Thoracic aorta (tissue), 2 donors: ENCODE data around the gene DDAH1. TPM values are rescaled to one million over a fixed set of nuclear protein-coding genes. Genes with fewer than 3 reads are reported as not detected.
A peak's percentile ranks its signal among the peaks of the same experiment; 100 is the strongest.
"Not testable (repeated sequence)": the region's sequence is repeated elsewhere in the genome, so short reads cannot be mapped to it uniquely, and the experiment has no call there.

Experiments
- ATAC-seq: fragments of 150-250 bp; one replicate; pipeline ENCODE4 v1.8.0; 2017; ENCODE audit warnings: low read depth; ENCODE audit not compliant: insufficient number of reproducible peaks, low FRiP score
- DNase-seq: peaks from one replicate; pipeline ENCODE4 v3.0.0-alpha.2; 2020; ENCODE audit warnings: low spot score
- H3K27ac ChIP-seq, 2 donors: fragments of 200-600 bp; sonication (generic); 1 replicate in 1 of 2; 2 replicates in 1 of 2; pipeline ENCODE4 v1.5.1; 2016; ENCODE audit warnings: mild to moderate bottlenecking in 2 of 2, moderate library complexity in 2 of 2
- H3K27me3 ChIP-seq: fragments of 200-600 bp; sonication (generic); replicated peaks from 2 replicates; pipeline ENCODE4 v1.6.0; 2016; ENCODE audit warnings: mild to moderate bottlenecking; ENCODE audit not compliant: insufficient read depth
- H3K36me3 ChIP-seq: fragments of 200-600 bp; sonication (generic); one replicate; pipeline ENCODE4 v1.5.1; 2016
- H3K4me1 ChIP-seq, 2 donors: fragments of 200-600 bp; sonication (generic); 1 replicate in 1 of 2; 2 replicates in 1 of 2; pipeline versions ENCODE4 v1.5.1 to v1.6.0; 2016; ENCODE audit warnings: low read depth in 2 of 2, mild to moderate bottlenecking in 1 of 2; ENCODE audit not compliant: control insufficient read depth in 1 of 2
- H3K4me3 ChIP-seq: fragments of 200-600 bp; sonication (generic); 2 replicates; pipeline ENCODE4 v1.5.1; 2016; ENCODE audit warnings: mild to moderate bottlenecking
- H3K9me3 ChIP-seq: fragments of 200-600 bp; sonication (generic); 2 replicates; pipeline ENCODE4 v1.5.1; 2016
- CTCF ChIP-seq: fragments of 200-600 bp; sonication (generic); IDR thresholded peaks from one replicate; pipeline ENCODE4 v1.5.1; 2019; ENCODE audit warnings: antibody characterized with exemption
- total RNA-seq, 2 donors: library from RNA; depleted of rRNA; stranded (reverse); fragments of >200 nt; gene quantifications; one replicate each; pipeline versions ENCODE4 v1.1.0 to v1.2.3, GENCODE V29; 2016

Gene DDAH1
- total RNA-seq, 2 donors from 2014 or later, result 30.5 to 55.4 TPM

GRCh38 chr1:85473390-85473789, 8.4 kb upstream of the DDAH1 start:
- H3K4me3 ChIP-seq, result no peak overlapping the region
- no peak overlapping the region for H3K27ac ChIP-seq
- H3K27me3 ChIP-seq, result no peaks in the 10 kb centered on the region
- ATAC-seq (no peak), DNase-seq (no peak)
- H3K36me3 ChIP-seq, result no peaks in the 10 kb centered on the region
- H3K9me3 ChIP-seq, result no peaks in the 10 kb centered on the region
- H3K4me1 ChIP-seq, result no peaks in the 10 kb centered on the region
- no peak for TF ChIP-seq CTCF

GRCh38 chr1:85471558-85471957, 6.6 kb upstream of the DDAH1 start:
- ATAC-seq, result no peak
- no peaks in the 10 kb centered on the region for H3K27me3 ChIP-seq
- H3K27ac ChIP-seq, result no peak overlapping the region
- H3K4me3 ChIP-seq, result no peak overlapping the region
- H3K9me3 ChIP-seq, result no peaks in the 10 kb centered on the region
- DNase-seq, result no peak
- no peak for TF ChIP-seq CTCF
- H3K4me1 ChIP-seq, result no peaks in the 10 kb centered on the region
- H3K36me3 ChIP-seq, result no peaks in the 10 kb centered on the region

- not testable (repeated sequence) for ATAC-seq, H3K9me3 ChIP-seq, H3K4me3 ChIP-seq, H3K4me1 ChIP-seq, H3K27me3 ChIP-seq, H3K27ac ChIP-seq, DNase-seq, H3K36me3 ChIP-seq
Measured at GRCh38 chr1:85470130-85470529, 5.2 kb upstream of the DDAH1 start.

- no peak overlapping the region for H3K27ac ChIP-seq
- no peak for DNase-seq
- H3K27me3 ChIP-seq, result no peaks in the 10 kb centered on the region
- ATAC-seq, result no peak
- no peaks in the 10 kb centered on the region for H3K9me3 ChIP-seq
- no peaks in the 10 kb centered on the region for H3K36me3 ChIP-seq
- no peak overlapping the region for H3K4me3 ChIP-seq
- TF ChIP-seq CTCF, result no peak
- H3K4me1 ChIP-seq, result peaks cover 4 to 14% of the 10 kb centered on the region in 2 donors
Measured at GRCh38 chr1:85467929-85468540, 3.1 kb upstream of the DDAH1 start.

GRCh38 chr1:85467036-85467435, 2.1 kb upstream of the DDAH1 start:
- Histone ChIP-seq H3K27ac (no peak overlapping the region), H3K36me3 (no peaks in the 10 kb centered on the region), H3K9me3 (no peaks in the 10 kb centered on the region), H3K4me1 (peaks cover 4 to 15% of the 10 kb centered on the region in 2 donors), H3K4me3 (no peak overlapping the region), H3K27me3 (no peaks in the 10 kb centered on the region)
- no peak for DNase-seq
- ATAC-seq, result no peak
- TF ChIP-seq CTCF, result no peak

GRCh38 chr1:85465786-85466134, 801 bp upstream of the DDAH1 start:
- no peaks in the 10 kb centered on the region for H3K36me3 ChIP-seq
- DNase-seq, result no peak
- ATAC-seq, result no peak
- peak overlapping the region; percentile 78 to 81 for H3K27ac ChIP-seq
- no peaks in the 10 kb centered on the region for H3K9me3 ChIP-seq
- H3K4me1 ChIP-seq, result peaks cover 10 to 22% of the 10 kb centered on the region in 2 donors
- peak overlapping the region; percentile 81 for H3K4me3 ChIP-seq
- no peaks in the 10 kb centered on the region for H3K27me3 ChIP-seq
- TF ChIP-seq CTCF, result no peak
